A673 (cell line): Measurements from ENCODE around the gene LRRN2.

Source experiments
- EZH2 ChIP-seq: fragments of 200-600 bp; sonication (generic); IDR thresholded peaks from 2 replicates; pipeline ENCODE4 v1.6.1; 2017; ENCODE audit warnings: borderline replicate concordance, low read depth, mild to moderate bottlenecking, mixed read lengths, antibody characterized with exemption, low read length; ENCODE audit not compliant: poor library complexity, severe bottlenecking
- TF ChIP-seq, protein P1 (sequence below): fragments of 300-800, 200-600 bp; sonication (generic); conservative IDR thresholded peaks from 2 replicates; pipeline ENCODE4 v1.5.1; 2017; ENCODE audit warnings: low read depth, mild to moderate bottlenecking, antibody characterized with exemption, low read length, moderate library complexity, mixed read lengths

DNA sequence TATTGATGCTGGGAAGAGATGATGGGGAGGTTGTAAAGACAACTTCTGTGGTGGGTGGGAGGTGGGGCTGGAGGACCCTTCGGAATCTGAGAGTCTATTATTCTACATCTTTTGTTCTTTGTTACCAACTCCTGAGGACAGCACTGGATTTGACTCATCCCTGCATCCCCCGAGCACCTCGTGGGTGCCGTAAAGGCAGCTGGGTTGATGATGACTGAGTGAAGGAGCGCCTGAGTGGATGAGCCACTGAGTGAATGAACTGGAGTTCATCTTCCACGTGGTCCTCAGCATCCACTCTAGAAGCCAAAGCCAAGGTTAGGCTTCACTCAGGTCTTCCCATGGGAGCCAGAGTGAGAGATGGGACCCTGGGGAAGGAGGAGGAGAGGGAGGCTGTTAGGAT is 77.6 kb downstream of the LRRN2 start:
- TF ChIP-seq, protein P1, sequence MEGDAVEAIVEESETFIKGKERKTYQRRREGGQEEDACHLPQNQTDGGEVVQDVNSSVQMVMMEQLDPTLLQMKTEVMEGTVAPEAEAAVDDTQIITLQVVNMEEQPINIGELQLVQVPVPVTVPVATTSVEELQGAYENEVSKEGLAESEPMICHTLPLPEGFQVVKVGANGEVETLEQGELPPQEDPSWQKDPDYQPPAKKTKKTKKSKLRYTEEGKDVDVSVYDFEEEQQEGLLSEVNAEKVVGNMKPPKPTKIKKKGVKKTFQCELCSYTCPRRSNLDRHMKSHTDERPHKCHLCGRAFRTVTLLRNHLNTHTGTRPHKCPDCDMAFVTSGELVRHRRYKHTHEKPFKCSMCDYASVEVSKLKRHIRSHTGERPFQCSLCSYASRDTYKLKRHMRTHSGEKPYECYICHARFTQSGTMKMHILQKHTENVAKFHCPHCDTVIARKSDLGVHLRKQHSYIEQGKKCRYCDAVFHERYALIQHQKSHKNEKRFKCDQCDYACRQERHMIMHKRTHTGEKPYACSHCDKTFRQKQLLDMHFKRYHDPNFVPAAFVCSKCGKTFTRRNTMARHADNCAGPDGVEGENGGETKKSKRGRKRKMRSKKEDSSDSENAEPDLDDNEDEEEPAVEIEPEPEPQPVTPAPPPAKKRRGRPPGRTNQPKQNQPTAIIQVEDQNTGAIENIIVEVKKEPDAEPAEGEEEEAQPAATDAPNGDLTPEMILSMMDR = no peak
- TF ChIP-seq EZH2 = no peak
